T1000 (cell line): Measurements from ENCODE around the gene RNF4.
"Not testable (repeated sequence)": the region's sequence is repeated elsewhere in the genome, so short reads cannot be mapped to it uniquely, and the experiment has no call there.

Source experiments
- DNase-seq: peaks from one replicate; lab custom pipeline; 2025; ENCODE audit warnings: mixed read lengths; lab: John Stamatoyannopoulos, UW

RNF4 gene

GRCh38 chr4:2486981-2487380 lies 18.1 kb downstream of the RNF4 start:
- no peak for DNase-seq

- no peak for DNase-seq
Measured at GRCh38 chr4:2487632-2488031, 18.7 kb downstream of the RNF4 start.

- no peak for DNase-seq
Measured at GRCh38 chr4:2489081-2489805, 20.3 kb downstream of the RNF4 start.

GRCh38 chr4:2489841-2490552 lies 21.1 kb downstream of the RNF4 start:
- DNase-seq, result no peak

- no peak for DNase-seq
Measured at GRCh38 chr4:2492970-2493369, 24.1 kb downstream of the RNF4 start.

GRCh38 chr4:2494992-2495391 lies 26.1 kb downstream of the RNF4 start:
- DNase-seq, result no peak

GRCh38 chr4:2497324-2497723 lies 28.4 kb downstream of the RNF4 start:
- DNase-seq, result no peak

- DNase-seq, result no peak
Measured at GRCh38 chr4:2497931-2498330, 29.0 kb downstream of the RNF4 start.

- no peak for DNase-seq
Measured at GRCh38 chr4:2500547-2500946, 31.6 kb downstream of the RNF4 start.

- DNase-seq, result no peak
Measured at GRCh38 chr4:2501034-2501594, 32.2 kb downstream of the RNF4 start.

GRCh38 chr4:2503809-2504208 lies 34.9 kb downstream of the RNF4 start:
- no peak for DNase-seq

GRCh38 chr4:2507259-2507658 lies 38.4 kb downstream of the RNF4 start:
- DNase-seq, result no peak

- no peak for DNase-seq
Measured at GRCh38 chr4:2507855-2508254, 38.9 kb downstream of the RNF4 start.

GRCh38 chr4:2510351-2511259 lies 41.7 kb downstream of the RNF4 start:
- no peak for DNase-seq

- DNase-seq, result no peak
Measured at GRCh38 chr4:2511645-2512131, 42.8 kb downstream of the RNF4 start.

- DNase-seq, result no peak
Measured at GRCh38 chr4:2512396-2513135, 43.7 kb downstream of the RNF4 start.

- DNase-seq, result not testable (repeated sequence)
Measured at GRCh38 chr4:2514193-2514592, 45.3 kb downstream of the RNF4 start.

GRCh38 chr4:2514944-2515343 lies 46.0 kb downstream of the RNF4 start:
- not testable (repeated sequence) for DNase-seq

- DNase-seq, result no peak
Measured at GRCh38 chr4:2515830-2516550, 47.1 kb downstream of the RNF4 start.

- no peak for DNase-seq
Measured at GRCh38 chr4:2516635-2517034, 47.7 kb downstream of the RNF4 start.

GRCh38 chr4:2526559-2526958 lies 57.7 kb downstream of the RNF4 start:
- DNase-seq, result no peak
